GM18867 (cell line): ENCODE measurements around the gene CEMIP.
"Not testable (repeated sequence)": the region's sequence is repeated elsewhere in the genome, so short reads cannot be mapped to it uniquely, and the experiment has no call there.

Source experiments
- ATAC-seq: cut with Tn5 transposase; IDR thresholded peaks from one replicate; pipeline ENCODE4 v1.9.1; 2021; ENCODE audit warnings: mild to moderate bottlenecking, moderate library complexity; ENCODE audit not compliant: unreplicated experiment

Gene CEMIP

DNA sequence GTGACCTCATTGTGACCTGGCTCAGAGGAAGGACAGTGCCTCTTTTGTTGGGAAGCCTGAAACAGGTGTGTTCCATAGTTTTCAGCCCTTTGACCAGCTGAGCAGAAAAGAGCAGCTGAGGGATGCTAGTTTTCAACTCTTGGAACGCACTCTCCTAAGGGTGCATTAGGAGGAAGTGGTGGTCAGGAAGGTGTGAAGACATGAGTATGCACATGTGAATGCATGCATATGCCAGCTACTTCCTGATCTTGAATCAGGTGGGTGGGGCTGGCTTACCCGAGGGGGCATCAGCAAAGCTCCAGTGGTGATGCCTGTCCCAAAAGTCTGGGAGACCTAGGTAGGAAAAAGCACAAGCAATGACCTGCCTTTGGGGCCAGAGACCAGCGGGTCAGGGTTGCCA lies 23.3 kb upstream of the CEMIP start:
- ATAC-seq, result no peak

GRCh38 chr15:80758130-80758745 lies 20.9 kb upstream of the CEMIP start:
- ATAC-seq, result no peak

- ATAC-seq, result no peak
These were observed 18.2 kb upstream of the CEMIP start for GRCh38 chr15:80760960-80761359.

- ATAC-seq, result no peak
These were observed 17.4 kb upstream of the CEMIP start for GRCh38 chr15:80761754-80762153.

GRCh38 chr15:80763235-80763634 lies 15.9 kb upstream of the CEMIP start:
- ATAC-seq, result not testable (repeated sequence)

DNA sequence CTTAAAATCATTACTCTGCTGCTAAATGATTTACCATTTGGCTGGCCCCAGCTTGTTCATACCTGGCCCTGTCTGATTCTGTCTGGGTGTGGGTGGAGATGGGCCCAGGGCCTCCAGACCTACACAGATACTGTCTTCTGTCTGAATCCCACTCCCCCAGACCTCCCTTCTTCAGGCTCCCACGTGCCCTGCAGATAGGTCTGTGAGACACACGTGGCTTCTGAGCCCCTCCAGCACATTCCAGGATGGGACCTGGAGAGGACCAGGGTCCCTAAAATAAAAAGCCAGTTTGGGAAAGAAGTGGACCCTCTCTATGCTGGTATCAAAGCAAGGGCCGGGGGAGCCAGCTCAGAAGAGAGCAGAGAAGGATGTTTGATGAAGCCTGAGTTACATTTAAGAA lies 14.6 kb upstream of the CEMIP start:
- ATAC-seq, result no peak

DNA sequence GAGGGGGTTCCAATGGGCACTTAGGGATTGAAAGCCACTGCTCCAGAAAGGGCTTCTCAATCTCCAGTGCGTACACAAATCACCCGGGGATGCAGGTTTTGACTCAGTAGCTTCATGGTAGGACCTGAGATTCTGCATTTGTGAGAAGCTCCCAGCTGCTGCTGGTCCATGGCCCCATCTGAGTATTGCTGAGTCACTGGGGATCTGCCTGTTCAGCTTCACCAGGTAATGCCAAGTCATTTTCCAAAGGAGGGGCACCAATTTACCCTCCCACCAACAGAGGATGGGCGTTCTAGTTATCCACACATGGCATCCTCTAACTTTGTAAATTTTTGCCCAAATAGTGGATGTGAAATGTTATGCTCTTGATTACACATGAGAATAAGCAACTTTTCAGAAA lies 12.9 kb upstream of the CEMIP start:
- ATAC-seq, result no peak

GRCh38 chr15:80768158-80768557 lies 11.0 kb upstream of the CEMIP start:
- ATAC-seq, result no peak

- ATAC-seq, result no peak
These were observed 9.9 kb upstream of the CEMIP start for GRCh38 chr15:80769153-80769828.

DNA sequence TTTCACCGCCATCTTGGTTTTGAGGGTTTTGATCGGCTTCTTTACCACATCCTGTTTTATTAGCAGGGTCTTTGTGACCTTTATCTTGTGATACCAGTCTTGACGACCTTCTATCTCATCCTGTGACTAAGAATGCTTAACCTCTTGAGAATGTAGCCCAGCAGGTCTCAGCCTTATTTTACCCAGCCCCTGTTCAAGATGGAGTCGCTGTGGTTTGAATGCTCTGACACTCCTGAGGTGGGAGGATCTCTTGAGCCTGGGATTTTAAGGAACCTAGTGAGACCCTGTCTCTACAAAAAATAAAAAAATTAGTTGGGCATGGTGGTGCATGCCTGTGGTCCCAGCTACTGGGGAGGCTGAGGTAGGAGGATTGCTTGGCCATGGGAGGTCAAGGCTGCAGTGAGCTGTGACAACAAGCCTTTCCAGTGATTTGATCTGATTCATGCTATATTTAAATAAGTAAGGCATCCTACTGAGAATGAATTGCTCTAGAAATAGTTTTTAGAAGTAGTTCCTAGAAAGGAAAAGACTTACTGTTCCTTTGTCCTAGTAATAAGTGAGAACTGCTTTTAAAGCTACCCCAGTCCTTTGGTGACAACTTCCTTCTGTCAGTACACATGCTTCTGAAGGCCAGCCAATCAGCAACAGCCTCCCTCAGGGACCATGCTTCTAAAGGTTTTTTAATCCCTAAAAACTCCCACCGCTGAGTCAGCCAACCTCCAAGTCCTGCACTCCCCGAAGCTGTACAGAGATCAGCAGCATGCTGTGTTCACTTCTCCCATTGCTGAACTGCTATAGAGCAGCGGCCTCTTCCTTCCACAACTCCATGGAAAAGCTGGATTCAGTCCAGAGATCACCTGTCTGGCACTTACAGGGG lies 9.1 kb upstream of the CEMIP start:
- ATAC-seq, result no peak

DNA sequence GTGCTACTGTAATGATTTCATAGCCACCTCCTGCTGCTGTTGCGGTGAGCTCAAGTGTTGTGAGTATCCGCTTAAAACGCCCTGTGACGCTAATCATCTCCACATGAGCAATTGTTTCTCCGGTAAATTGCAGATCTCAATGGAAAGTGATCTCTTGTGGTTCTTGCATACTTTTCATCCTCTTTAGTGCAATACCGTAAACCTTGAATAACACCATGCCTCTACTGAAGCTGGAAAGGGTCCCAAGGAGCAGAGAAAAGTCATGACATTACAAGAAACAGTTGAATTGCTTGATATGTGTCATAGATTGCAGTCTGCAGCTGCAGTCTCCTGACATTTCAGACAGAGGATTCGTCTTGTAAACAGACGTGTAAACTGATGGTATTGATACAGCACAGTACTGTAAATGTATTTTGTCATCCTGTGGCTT lies 6.0 kb upstream of the CEMIP start:
- no peak for ATAC-seq

DNA sequence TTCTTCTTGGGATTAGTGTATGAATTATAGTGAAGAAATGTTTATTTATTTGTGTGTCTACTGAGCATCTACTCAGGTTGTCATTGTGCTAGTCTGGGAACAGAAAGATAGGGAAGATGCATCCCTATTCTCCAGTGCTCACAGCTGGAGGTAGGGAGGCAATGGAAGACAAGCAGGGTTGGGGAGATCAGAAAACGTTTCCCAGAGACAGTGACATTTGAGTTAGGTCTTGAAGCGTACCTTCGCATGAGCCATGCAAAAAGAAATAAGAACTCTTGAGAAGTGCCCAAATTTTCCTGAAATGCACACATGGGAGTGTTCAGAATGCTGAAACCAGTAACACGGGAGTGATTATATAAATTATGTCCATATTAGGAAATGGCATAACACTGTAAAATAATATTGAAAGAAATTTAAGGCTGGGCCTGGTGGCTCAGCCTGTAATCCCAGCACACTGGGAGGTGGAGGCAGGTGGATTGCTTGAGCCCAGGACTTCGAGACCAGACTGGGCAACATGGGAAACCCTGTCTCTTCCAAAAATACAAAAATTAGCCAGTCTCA lies 5.3 kb upstream of the CEMIP start:
- ATAC-seq, result no peak

DNA sequence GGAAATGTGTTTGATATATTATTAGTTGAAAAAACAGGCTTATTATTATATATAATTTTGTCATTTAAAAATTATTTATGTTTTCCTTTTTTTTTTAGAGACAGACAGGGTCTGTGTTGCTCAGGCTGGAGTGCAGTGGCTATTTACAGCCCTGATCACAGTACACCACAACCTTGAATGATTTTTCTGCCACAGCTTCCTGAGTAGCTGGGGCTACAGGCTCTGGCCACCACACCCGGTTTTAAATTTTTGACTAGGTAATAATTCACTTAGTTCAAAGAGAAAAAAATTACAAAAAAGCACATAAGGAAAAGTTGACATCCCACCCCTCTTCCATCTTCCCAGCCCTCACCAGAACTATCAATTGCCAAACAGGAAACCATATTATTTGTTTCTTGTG lies 4.7 kb upstream of the CEMIP start:
- no peak for ATAC-seq

DNA sequence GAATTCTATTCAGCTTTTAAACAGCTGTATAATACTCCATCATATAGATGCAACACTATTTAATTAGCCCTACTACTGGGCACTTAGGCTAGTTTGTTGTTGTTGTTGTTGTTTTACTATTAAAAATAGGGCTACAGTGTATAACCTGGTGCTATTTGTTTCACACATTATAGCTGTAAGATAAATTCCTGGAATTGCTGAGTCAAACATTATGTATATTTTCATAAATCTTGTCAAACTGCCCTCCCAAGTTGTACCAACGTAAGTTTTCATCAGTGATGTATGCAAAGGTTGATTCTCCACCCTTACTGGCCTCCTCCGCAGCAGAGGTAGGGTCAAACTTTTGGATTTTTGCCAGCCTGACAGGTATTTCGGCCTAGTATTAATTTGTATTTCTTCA lies 3.8 kb upstream of the CEMIP start:
- ATAC-seq, result no peak

DNA sequence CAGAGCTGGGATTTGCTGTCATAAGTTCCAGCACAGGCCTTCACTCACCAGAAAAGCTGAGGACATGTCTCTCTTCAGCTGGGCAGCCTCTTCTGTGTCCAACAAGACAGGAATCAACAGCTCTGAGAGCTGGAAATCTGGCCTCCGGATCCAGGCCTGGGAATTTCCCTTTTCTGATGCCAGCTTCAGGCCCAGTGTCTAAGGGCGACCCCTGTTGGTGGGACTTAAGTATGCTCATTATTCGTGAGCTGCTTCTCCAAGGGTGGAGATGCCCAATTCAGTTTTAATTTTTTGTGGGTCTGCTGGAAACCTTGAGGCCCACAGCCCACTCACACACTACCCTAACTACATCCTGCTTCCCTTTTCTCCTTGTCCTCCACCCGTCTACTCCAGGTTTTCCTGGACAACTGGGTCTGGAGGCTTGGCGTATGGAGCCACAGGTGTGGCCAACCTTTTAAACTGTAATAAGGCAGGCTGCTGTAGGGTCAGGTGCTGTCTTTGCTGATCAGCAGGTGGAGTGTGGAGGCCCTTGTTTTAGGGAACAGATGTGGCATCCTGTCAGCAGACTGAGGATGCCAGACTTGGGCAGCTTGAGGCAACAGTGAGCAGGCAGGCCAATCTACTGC lies 2.6 kb upstream of the CEMIP start:
- ATAC-seq, result peak; percentile 43

DNA sequence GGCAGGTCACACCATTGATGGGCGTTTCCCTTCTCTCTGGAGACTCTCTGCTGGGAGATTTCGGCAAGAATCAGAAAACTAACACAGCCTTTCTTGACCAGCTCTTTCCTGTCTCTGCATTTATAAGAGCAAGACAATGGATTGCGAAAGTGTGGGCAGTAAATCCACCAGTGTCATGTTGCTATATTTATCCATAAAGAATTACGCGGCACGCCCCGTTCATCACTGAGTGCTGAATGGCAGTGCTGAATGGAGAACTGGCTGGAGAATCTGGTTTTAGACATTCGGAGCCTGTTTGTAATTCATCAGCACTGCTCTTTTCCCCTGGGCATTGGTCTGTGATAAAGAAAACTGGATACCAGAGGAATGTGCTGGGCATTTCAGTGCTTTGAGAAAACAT lies 2.0 kb upstream of the CEMIP start:
- no peak for ATAC-seq

GRCh38 chr15:80777826-80778620 lies 1.1 kb upstream of the CEMIP start:
- no peak for ATAC-seq

GRCh38 chr15:80778621-80778963 lies 578 bp upstream of the CEMIP start:
- ATAC-seq, result no peak

GRCh38 chr15:80779658-80780415 lies 667 bp downstream of the CEMIP start:
- no peak for ATAC-seq
